K562 (cell line): Measurements from ENCODE around the gene PTAFR. TPM values are rescaled to one million over a fixed set of nuclear protein-coding genes. Genes with fewer than 3 reads are reported as not detected.

ENCODE experiments used
- ATAC-seq: fragments of 200-7000 bp; cut with Tn5 transposase; 3 replicates; pipeline ENCODE4 v1.9.1; 2020; ENCODE audit warnings: moderate library complexity
- BruUV-seq: library from RNA; stranded (reverse); fragments of 400-500 nt; replicated peaks from 2 replicates; lab custom pipeline; 2021; lab: Mats Ljungman, UMichigan
- CTCF ChIA-PET: fragments of 300-600 bp; formaldehyde crosslinking; extraction: SDS; loops from one replicate; lab custom pipeline; 2021; ENCODE audit warnings: low intra/inter-chr PET ratio; lab: Yijun Ruan, JAX
- POLR2A ChIA-PET: fragments of 300-600, 350-650 bp; sonication (Branson Sonifier 250); formaldehyde crosslinking; extraction: SDS; loops from one replicate; lab custom pipeline; 2021; ENCODE audit warnings: antibody characterized with exemption, inconsistent platforms; lab: Yijun Ruan, JAX
- DNase-seq, 4 experiments: peaks; one replicate each; pipeline versions ENCODE4 v3.0.0 to v3.0.0-alpha.2; 2011 to 2018; ENCODE audit warnings: low spot score in 3 of 4, mixed read lengths in 3 of 4; ENCODE audit errors: extremely low read depth in 1 of 4
- FAIRE-seq: peaks from 2 replicates; lab custom pipeline; 2011; peaks lifted over from hg19 to GRCh38; lab: Jason Lieb, UNC
- H2AFZ ChIP-seq: 2 replicates; pipeline ENCODE4 v1.6.0; 2011; ENCODE audit warnings: low read depth, low read length, control low read depth, inconsistent platforms
- H3K27ac ChIP-seq: fragments of 200-600 bp; 3 replicates; pipeline ENCODE4 v1.8.0; 2011; ENCODE audit warnings: low read depth, mild to moderate bottlenecking, control low read depth, inconsistent platforms, low read length, moderate library complexity, mixed read lengths; ENCODE audit errors: extremely low read depth
- H3K27me3 ChIP-seq, 2 experiments: fragments of 300-600 bp in 1 of 2; 2 replicates in 1 of 2; 3 replicates in 1 of 2; pipeline versions ENCODE4 v1.6.0 to v1.8.0; 2011; ENCODE audit warnings: inconsistent platforms in 2 of 2, low read length in 2 of 2, mild to moderate bottlenecking in 1 of 2, mixed read lengths in 1 of 2, moderate library complexity in 1 of 2; ENCODE audit not compliant: control insufficient read depth in 2 of 2, insufficient read depth in 2 of 2
- H3K36me3 ChIP-seq: fragments of 300-600 bp; 3 replicates; pipeline ENCODE4 v1.8.0; 2011; ENCODE audit warnings: mild to moderate bottlenecking, low read length, inconsistent platforms; ENCODE audit not compliant: control insufficient read depth, insufficient read depth
- H3K4me1 ChIP-seq, 2 experiments: fragments of 200-600 bp in 1 of 2; replicated peaks in 1 of 2; 2 replicates in 1 of 2; 3 replicates in 1 of 2; pipeline versions ENCODE4 v1.5.1 to v1.8.0; 2011; ENCODE audit warnings: inconsistent platforms in 2 of 2, low read length in 2 of 2, mild to moderate bottlenecking in 1 of 2, mixed read lengths in 1 of 2, moderate library complexity in 1 of 2; ENCODE audit not compliant: control insufficient read depth in 2 of 2, insufficient read depth in 2 of 2
- H3K4me2 ChIP-seq: 2 replicates; pipeline ENCODE4 v1.6.1; 2011; ENCODE audit warnings: low read length, control low read depth, inconsistent platforms, mixed read lengths; ENCODE audit not compliant: insufficient read depth
- H3K4me3 ChIP-seq: fragments of 200-600 bp; sonication (generic), shearing (Covaris generic); 2 replicates; pipeline ENCODE4 v1.5.1; 2016; ENCODE audit warnings: control low read depth, inconsistent platforms
- H3K79me2 ChIP-seq: fragments of 200-600 bp; 3 replicates; pipeline ENCODE4 v1.8.0; 2011; ENCODE audit warnings: low read length, inconsistent platforms; ENCODE audit not compliant: control insufficient read depth, insufficient read depth
- H3K9ac ChIP-seq, 2 experiments: 2 replicates each; pipeline versions ENCODE4 v1.6.0 to v1.6.1; 2011; ENCODE audit warnings: low read depth in 2 of 2, low read length in 2 of 2, control low read depth in 1 of 2, inconsistent platforms in 1 of 2, mild to moderate bottlenecking in 1 of 2, mixed read lengths in 1 of 2; ENCODE audit not compliant: insufficient read depth in 1 of 2
- H3K9me1 ChIP-seq: one replicate; pipeline ENCODE4 v1.6.0; 2011; ENCODE audit warnings: inconsistent platforms, mild to moderate bottlenecking, low read length, moderate library complexity; ENCODE audit not compliant: control insufficient read depth, insufficient read depth
- H3K9me3 ChIP-seq: replicated peaks from 2 replicates; pipeline ENCODE4 v1.5.1; 2011; ENCODE audit warnings: low read depth, low read length, inconsistent platforms; ENCODE audit not compliant: control insufficient read depth, insufficient read depth
- H4K20me1 ChIP-seq: replicated peaks from 2 replicates; pipeline ENCODE4 v1.6.1; 2011; ENCODE audit warnings: low read length, inconsistent platforms, mixed read lengths; ENCODE audit not compliant: control insufficient read depth, insufficient read depth
- KDM4B ChIP-seq, 2 experiments: fragments of 450-650 bp in 1 of 2; sonication (generic) in 1 of 2; IDR thresholded peaks; 2 replicates each; pipeline ENCODE4 v1.6.1; 2016 to 2017; ENCODE audit warnings: borderline replicate concordance in 2 of 2, antibody characterized with exemption in 1 of 2, low read depth in 1 of 2, mild to moderate bottlenecking in 1 of 2
- SMAD1 ChIP-seq: fragments of 150-350 bp; IDR thresholded peaks from 2 replicates; pipeline ENCODE4 v1.6.1; 2014; ENCODE audit warnings: low read length, low read depth; ENCODE audit not compliant: partially characterized antibody
- SMARCC2 ChIP-seq: fragments of 450-650 bp; IDR thresholded peaks from 2 replicates; pipeline ENCODE4 v1.6.1; 2017; ENCODE audit warnings: antibody characterized with exemption, moderate library complexity, mild to moderate bottlenecking, low read depth
- TBP ChIP-seq: optimal IDR thresholded peaks from 2 replicates; pipeline ENCODE3; 2011; ENCODE audit warnings: low read depth, low read length, improper control_type of control experiment
- THRAP3 ChIP-seq: fragments of 450-650 bp; IDR thresholded peaks from 2 replicates; pipeline ENCODE4 v1.6.1; 2016; ENCODE audit warnings: mild to moderate bottlenecking, inconsistent platforms, borderline replicate concordance
- WGBS: fragments of 100-300 bp; shearing (Covaris generic); methylation state at CpG from one replicate; pipeline ENCODE4 v1.1.6; 2016; ENCODE audit warnings: low coverage, mixed read lengths; ENCODE audit not compliant: insufficient coverage; ENCODE audit errors: missing lambda C conversion rate; 5-methylcytosine and 5-hydroxymethylcytosine counted together
- in situ Hi-C: fragments of 300-500 bp; cut with MboI; formaldehyde crosslinking; loops from 4 replicates; pipeline ENCODE4 v1.15.0; 2018; ENCODE audit warnings: inconsistent platforms, mixed read lengths
- intact Hi-C: fragments of 100-400 bp; cut with micrococcal nuclease; formaldehyde crosslinking; loops from 2 replicates; pipeline ENCODE4 v1.14.2; 2022
- polyA plus RNA-seq, 8 experiments: library from polyadenylated mRNA; depleted of rRNA in 4 of 8; stranded (reverse) in 5 of 8; unstranded in 3 of 8; fragments of >200 nt; fragmentation: Nextera tagmentation in 2 of 8; fragmentation: Illumina TruSeq in 1 of 8; extraction: Ambion mirVana in 2 of 8; extraction: Trizol in 1 of 8; gene quantifications; 2 replicates each; pipeline versions ENCODE4 v1.2.1 to v1.2.3, GENCODE V29; 2011 to 2014; ENCODE audit warnings: inconsistent platforms in 1 of 8, missing spikeins in 1 of 8
- total RNA-seq, 7 experiments: library from RNA; depleted of rRNA in 6 of 7; stranded (reverse); fragments of >200 nt in 6 of 7; fragmentation: Illumina TruSeq in 2 of 7; extraction: Trizol in 2 of 7; gene quantifications; 2 replicates each; pipeline versions ENCODE4 v1.2.1 to v1.2.3, GENCODE V29; 2011 to 2021; ENCODE audit warnings: low replicate concordance in 1 of 7
- TF ChIP-seq, protein P1 (sequence below): fragments of 250-450 bp; sonication (Bioruptor Pico); IDR thresholded peaks from 2 replicates; pipeline ENCODE4 v1.8.0; 2021; ENCODE audit warnings: borderline replicate concordance, mild to moderate bottlenecking, moderate library complexity; ENCODE audit not compliant: poor library complexity, severe bottlenecking

PTAFR gene
- total and polyA plus RNA-seq, 9 of the 15 experiments (the other 6 are each of a cell fraction or from before 2014, with no cell fraction given) = 0.15 to 0.55 (median 0.40) TPM; not detected in 1

DNA sequence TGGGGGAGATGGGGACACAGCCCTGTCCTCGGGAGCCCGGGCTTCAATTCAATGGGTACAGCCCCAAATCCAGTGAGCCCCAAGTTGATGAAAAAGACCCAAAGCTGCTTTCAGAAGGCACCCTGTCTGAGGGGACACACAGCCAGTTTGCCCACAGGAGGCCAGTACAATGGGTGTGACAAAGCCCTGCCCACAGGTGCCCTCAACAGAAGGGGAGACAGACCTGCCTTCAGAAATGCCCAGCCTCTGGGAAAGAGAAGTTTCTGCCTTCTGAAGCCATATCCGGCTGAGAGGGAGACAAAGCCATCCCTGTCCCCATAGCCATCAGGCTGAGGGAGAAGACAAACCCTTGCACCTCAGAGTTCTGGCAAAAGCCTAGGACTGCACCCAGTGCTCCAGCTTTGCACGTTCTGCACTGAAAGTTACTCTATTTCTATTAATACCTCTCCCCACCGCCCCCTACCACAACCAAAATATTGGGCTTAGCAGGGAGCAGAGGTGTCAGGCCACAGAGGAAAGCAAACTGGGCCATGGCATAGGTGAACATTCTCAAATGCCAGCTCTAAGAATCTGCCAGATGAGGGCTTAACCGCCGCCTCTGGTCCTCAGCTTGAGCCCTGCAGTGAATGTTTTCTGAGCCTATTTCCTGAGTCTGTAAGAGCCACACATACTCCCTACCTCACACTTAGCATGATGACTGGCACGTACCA, 18.0 kb upstream of the PTAFR start:
- Histone ChIP-seq H3K36me3 (peaks cover 21% of the 10 kb centered on the region; the same call in 2 of the 3 replicates), H3K4me1 (peaks cover 25 to 28% of the 10 kb centered on the region in 2 experiments), H2AFZ (no peak overlapping the region), H3K79me2 (no peaks in the 10 kb centered on the region), H3K27ac (no peak overlapping the region), H3K9me3 (no peaks in the 10 kb centered on the region), H4K20me1 (no peaks in the 10 kb centered on the region), H3K4me3 (no peak overlapping the region), H3K9me1 (no peaks in the 10 kb centered on the region), H3K4me2 (no peak overlapping the region), H3K9ac (no peak overlapping the region; a peak in 1 of 4 replicates), H3K27me3 (no peaks in the 10 kb centered on the region)
- ATAC-seq = no peak
- no peak for FAIRE-seq
- in situ Hi-C loops = loop anchor here (10.0 kb wide), 1 partner anchor 330 kb away; no protein-coding TSS in a partner anchor
- TF ChIP-seq KDM4B (IDR thresholded peaks at IDR 0.05; ENCODE audit: borderline replicate concordance in 2 of 2, low read depth in 1 of 2) = no peak
- TF ChIP-seq SMAD1 = no peak
- TF ChIP-seq, protein P1, sequence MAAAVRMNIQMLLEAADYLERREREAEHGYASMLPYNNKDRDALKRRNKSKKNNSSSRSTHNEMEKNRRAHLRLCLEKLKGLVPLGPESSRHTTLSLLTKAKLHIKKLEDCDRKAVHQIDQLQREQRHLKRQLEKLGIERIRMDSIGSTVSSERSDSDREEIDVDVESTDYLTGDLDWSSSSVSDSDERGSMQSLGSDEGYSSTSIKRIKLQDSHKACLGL (CRISPR knock-in tag) = no peak
- TF ChIP-seq TBP = no peak
- no peak for TF ChIP-seq SMARCC2
- TF ChIP-seq THRAP3 = no peak
- intact Hi-C loops = no loop called here
- ChIA-PET CTCF (no interaction called here), POLR2A (interaction anchor here (0.6 to 1.0 kb wide), 5 partner anchors 11 to 988 kb away, joined by 3 to 4 read pairs (median 3); no protein-coding TSS in a partner anchor)
- 45% methylated on average over 8 of the region's 8 CpGs for WGBS
- no TSS peak for BruUV-seq
- DNase-seq = no peak
